Muscle of leg (tissue), 16 donors: ENCODE results near the gene ZNF772. TPM values are rescaled to one million over a fixed set of nuclear protein-coding genes. Genes with fewer than 3 reads are reported as not detected.
"Not testable (repeated sequence)": the region's sequence is repeated elsewhere in the genome, so short reads cannot be mapped to it uniquely, and the experiment has no call there.

Experiments used
- DNase-seq: peaks from one replicate; pipeline ENCODE4 v3.0.0; 2013
- H3K27ac ChIP-seq: one replicate; pipeline ENCODE4 v1.5.1; 2013; ENCODE audit warnings: mild to moderate bottlenecking, low read length, control low read depth
- H3K27me3 ChIP-seq: one replicate; pipeline ENCODE4 v1.6.1; 2013; ENCODE audit warnings: low read length; ENCODE audit not compliant: control insufficient read depth, insufficient read depth
- H3K36me3 ChIP-seq: one replicate; pipeline ENCODE4 v1.6.1; 2013; ENCODE audit warnings: low read length; ENCODE audit not compliant: control insufficient read depth, insufficient read depth
- H3K4me1 ChIP-seq: one replicate; pipeline ENCODE4 v1.6.1; 2013; ENCODE audit warnings: low read length; ENCODE audit not compliant: control insufficient read depth, insufficient read depth
- H3K4me3 ChIP-seq: one replicate; pipeline ENCODE4 v1.5.1; 2013; ENCODE audit warnings: low read length, control low read depth
- H3K9me3 ChIP-seq: replicated peaks from 2 replicates; pipeline ENCODE4 v1.6.1; 2013; ENCODE audit warnings: low read depth, low read length; ENCODE audit not compliant: control insufficient read depth
- WGBS: methylation state at CpG from one replicate; pipeline ENCODE4 v1.1.5; 2013; ENCODE audit warnings: missing lambda C conversion rate; ENCODE audit not compliant: insufficient coverage; 5-methylcytosine and 5-hydroxymethylcytosine counted together
- long read RNA-seq, 11 donors: transcript quantifications; one replicate each; lab custom pipeline, GENCODE V29; 2026
- polyA plus RNA-seq, 8 donors: library from polyadenylated mRNA; unstranded; fragments of 120-200 nt; gene quantifications; one replicate each; pipeline versions ENCODE4 v1.2.1 to v1.2.3, GENCODE V29; 2013; ENCODE audit warnings: inconsistent platforms in 1 of 8, low replicate concordance in 1 of 8; ENCODE audit not compliant: insufficient read length in 8 of 8, insufficient read depth in 1 of 8
- total RNA-seq: library from RNA; stranded (reverse); fragments of 120-200 nt; gene quantifications from one replicate; pipeline ENCODE4 v1.2.4, GENCODE V29; 2013

ZNF772 gene
- 21.7 TPM for total RNA-seq
- 10 to 100 TPM in 1 of 8 donors, 1 to 10 TPM in 7; 5.7 to 10.1 (median 8.4) TPM for polyA plus RNA-seq
- long read RNA-seq, donor 1 = 0 reads
- long read RNA-seq, donor 2, partial matches to known transcripts = 0 of 1 reads
- long read RNA-seq, donor 2, other reads (novel, unspliced or antisense) = 0 of 1 reads
- long read RNA-seq, donor 3, full-length matches to known transcripts = 3 of 3 reads
- long read RNA-seq, donor 3, partial matches to known transcripts = 0 of 3 reads
- long read RNA-seq, donor 3, other reads (novel, unspliced or antisense) = 0 of 3 reads
- long read RNA-seq, donor 4 = 0 reads
- long read RNA-seq, donor 5, partial matches to known transcripts = 0 of 11 reads
- long read RNA-seq, donor 5, other reads (novel, unspliced or antisense) = 7 of 11 reads
- long read RNA-seq, donor 6 = 0 reads
- long read RNA-seq, donor 7, partial matches to known transcripts = 0 of 2 reads
- long read RNA-seq, donor 7, other reads (novel, unspliced or antisense) = 0 of 2 reads
- long read RNA-seq, donor 8, full-length matches to known transcripts = 2 of 2 reads
- long read RNA-seq, donor 8, partial matches to known transcripts = 0 of 2 reads
- long read RNA-seq, donor 8, other reads (novel, unspliced or antisense) = 0 of 2 reads
- long read RNA-seq, donor 9, full-length matches to known transcripts = 3 of 3 reads
- long read RNA-seq, donor 9, partial matches to known transcripts = 0 of 3 reads
- long read RNA-seq, donor 9, other reads (novel, unspliced or antisense) = 0 of 3 reads
- long read RNA-seq, donor 10, partial matches to known transcripts = 0 of 1 reads
- long read RNA-seq, donor 10, other reads (novel, unspliced or antisense) = 0 of 1 reads
- long read RNA-seq, donor 11 = 0 reads

GRCh38 chr19:57477191-57478008 is at the start of gene ZNF772:
ZNF772 (minus strand) TSS chr19:57477566; CDS start chr19:57477309, 257 bp downstream.
- Histone ChIP-seq H3K4me3 (peak within 1 kb of the TSS; percentile 74), H3K27me3 (no peaks in the 10 kb centered on the region), H3K9me3 (peaks cover 45% of the 10 kb centered on the region), H3K36me3 (peaks cover 40% of the 10 kb centered on the region), H3K4me1 (peaks cover 8% of the 10 kb centered on the region), H3K27ac (peak within 1 kb of the TSS; percentile 87)
- peak; percentile 98 for DNase-seq
- WGBS = 0% methylated on average over 25 of the region's 38 CpGs

GRCh38 chr19:57518021-57518420 is 40.7 kb upstream of the ZNF772 start:
- WGBS = 96% methylated on average over 3 of the region's 4 CpGs
- DNase-seq, H3K27me3 ChIP-seq, H3K27ac ChIP-seq, H3K4me3 ChIP-seq, H3K4me1 ChIP-seq: not testable (repeated sequence)
- peaks cover 12% of the 10 kb centered on the region for H3K36me3 ChIP-seq
- peaks cover 13% of the 10 kb centered on the region for H3K9me3 ChIP-seq

GRCh38 chr19:57515255-57515654 is 37.9 kb upstream of the ZNF772 start:
- 96% methylated on average over 5 of the region's 5 CpGs for WGBS
- H3K27me3 ChIP-seq = no peaks in the 10 kb centered on the region
- peaks cover 30% of the 10 kb centered on the region for H3K9me3 ChIP-seq

GRCh38 chr19:57512845-57513244 is 35.5 kb upstream of the ZNF772 start:
- H3K9me3 ChIP-seq = peaks cover 39% of the 10 kb centered on the region
- 98% methylated on average over 5 of the region's 6 CpGs for WGBS
- H3K27ac ChIP-seq = no peak overlapping the region
- no peaks in the 10 kb centered on the region for H3K27me3 ChIP-seq
- H3K36me3 ChIP-seq = peaks cover 12% of the 10 kb centered on the region
- H3K4me3 ChIP-seq = no peak overlapping the region
- H3K4me1 ChIP-seq = no peaks in the 10 kb centered on the region
- DNase-seq = no peak

More at GRCh38 chr19:57515255-57515654, 37.9 kb upstream of the ZNF772 start:
- Histone ChIP-seq H3K4me3 (no peak overlapping the region), H3K36me3 (peaks cover 12% of the 10 kb centered on the region), H3K4me1 (no peaks in the 10 kb centered on the region), H3K27ac (no peak overlapping the region)
- no peak for DNase-seq

GRCh38 chr19:57511484-57511883 is 34.1 kb upstream of the ZNF772 start:
- peaks cover 45% of the 10 kb centered on the region for H3K9me3 ChIP-seq
- no peaks in the 10 kb centered on the region for H3K27me3 ChIP-seq
- H3K4me3 ChIP-seq = no peak overlapping the region
- no peaks in the 10 kb centered on the region for H3K4me1 ChIP-seq
- H3K27ac ChIP-seq = no peak overlapping the region
- DNase-seq = no peak
- peaks cover 19% of the 10 kb centered on the region for H3K36me3 ChIP-seq

- peaks cover 45% of the 10 kb centered on the region for H3K36me3 ChIP-seq
- no peaks in the 10 kb centered on the region for H3K27me3 ChIP-seq
- H3K27ac ChIP-seq = no peak overlapping the region
- DNase-seq = no peak
- WGBS = 92% methylated on average over 4 of the region's 4 CpGs
- H3K4me1 ChIP-seq = no peaks in the 10 kb centered on the region
- peaks cover 52% of the 10 kb centered on the region for H3K9me3 ChIP-seq
- no peak overlapping the region for H3K4me3 ChIP-seq
Measured at GRCh38 chr19:57506163-57506562, 28.8 kb upstream of the ZNF772 start.

- peaks cover 22% of the 10 kb centered on the region for H3K36me3 ChIP-seq
- H3K4me3 ChIP-seq = peak overlapping the region; percentile 24
- H3K9me3 ChIP-seq = peaks cover 30% of the 10 kb centered on the region
- DNase-seq = peak; percentile 19
- not testable (repeated sequence) for H3K4me1 ChIP-seq, H3K27me3 ChIP-seq, H3K27ac ChIP-seq
- WGBS = 0% methylated on average over 1 of the region's 4 CpGs
Measured at GRCh38 chr19:57500400-57500799, 23.0 kb upstream of the ZNF772 start.

GRCh38 chr19:57499680-57500395 is 22.5 kb upstream of the ZNF772 start, which contains the start of gene ZNF773:
ZNF773 (plus strand) TSS chr19:57499938; CDS start chr19:57500081, 143 bp downstream.
- H3K4me3 ChIP-seq = peak within 1 kb of the TSS; percentile 63
- peak; percentile 98 for DNase-seq
- H3K36me3 ChIP-seq = peaks cover 17% of the 10 kb centered on the region
- H3K4me1 ChIP-seq, H3K27me3 ChIP-seq: not testable (repeated sequence)
- H3K9me3 ChIP-seq = peaks cover 29% of the 10 kb centered on the region
- WGBS = under 1% methylated on average over 50 of the region's 69 CpGs
- peak within 1 kb of the TSS; percentile 80 for H3K27ac ChIP-seq

GRCh38 chr19:57499332-57499679 is 21.9 kb upstream of the ZNF772 start:
- Histone ChIP-seq H3K36me3 (peaks cover 15% of the 10 kb centered on the region), H3K9me3 (peaks cover 32% of the 10 kb centered on the region)
- H3K27ac ChIP-seq, H3K4me1 ChIP-seq, H3K27me3 ChIP-seq, DNase-seq, H3K4me3 ChIP-seq: not testable (repeated sequence)
